ELR (cell line): ENCODE results near the gene COLEC12.

Source experiments
- DNase-seq: peaks from one replicate; pipeline ENCODE4 v3.0.0-alpha.2; 2015; ENCODE audit warnings: low read depth

COLEC12 gene

DNA sequence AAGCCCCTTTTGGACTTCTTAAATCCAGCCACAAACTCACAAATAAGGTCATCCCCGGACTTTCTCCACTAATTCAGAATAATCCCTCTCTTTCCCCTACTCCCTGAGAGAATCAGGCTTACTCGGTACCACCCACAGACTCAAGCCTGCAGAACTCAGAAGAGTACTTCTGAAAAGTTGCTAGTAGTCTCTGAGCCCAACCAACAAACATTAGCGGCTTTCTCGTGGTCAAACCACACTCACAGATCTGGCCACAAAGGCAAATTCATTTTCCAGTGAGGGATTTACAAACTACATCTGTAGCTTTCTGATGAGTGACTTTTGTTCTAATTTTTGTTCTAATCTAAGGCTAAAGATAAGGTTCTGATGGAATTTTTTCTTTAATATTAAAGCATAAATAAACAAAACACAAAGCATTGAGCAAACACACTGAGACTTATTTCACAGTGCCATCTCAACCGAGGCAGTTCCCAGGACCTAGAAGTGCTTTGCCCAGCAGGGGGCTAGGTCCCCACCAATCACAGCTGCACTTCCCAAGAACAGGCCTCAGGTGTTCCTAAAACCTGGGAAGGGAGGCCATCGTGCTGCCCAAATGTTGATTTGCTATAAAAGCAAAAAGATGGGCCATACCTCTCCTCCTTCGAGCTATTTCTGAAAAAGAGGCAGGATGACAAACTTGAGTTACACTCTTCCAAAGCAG is 110.7 kb downstream of the COLEC12 start:
- DNase-seq = peak; percentile 18

DNA sequence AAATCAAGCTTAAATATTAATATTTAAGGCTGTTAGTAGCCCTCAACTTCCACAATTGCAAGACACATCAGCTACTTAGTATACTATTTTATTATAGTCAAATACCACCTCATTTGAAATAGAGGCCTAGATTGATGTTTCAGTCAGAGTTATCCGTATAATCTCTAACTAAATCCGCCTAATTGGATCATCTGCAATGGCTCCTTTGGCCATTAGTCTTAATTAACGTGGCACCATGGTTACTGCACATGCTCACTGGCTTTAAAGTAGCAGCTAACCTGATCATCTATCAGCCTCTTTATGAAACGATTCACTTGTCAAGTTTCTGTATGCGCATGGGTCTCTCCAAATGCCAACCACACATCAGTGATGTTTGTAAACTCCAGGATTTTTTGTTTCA is 112.3 kb downstream of the COLEC12 start:
- no peak for DNase-seq

DNA sequence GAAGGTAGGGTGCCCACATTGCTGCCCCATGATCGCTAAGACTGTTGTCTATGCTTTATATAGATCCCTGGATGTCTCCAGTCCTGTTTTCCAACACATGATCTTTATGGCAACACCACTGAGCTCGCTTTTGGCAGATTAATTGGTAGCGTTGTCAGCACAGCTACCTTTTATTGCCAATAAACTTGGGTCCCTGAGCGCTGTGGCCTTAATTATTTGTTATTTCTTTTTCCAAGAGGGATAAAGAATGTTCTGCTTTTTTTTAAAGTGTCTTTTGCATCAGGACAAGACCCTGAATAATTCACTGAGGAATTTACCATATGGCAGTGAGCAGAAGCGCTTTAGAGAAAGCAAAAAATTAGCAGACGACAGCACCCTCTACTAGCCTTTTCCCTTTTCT is 113.5 kb downstream of the COLEC12 start:
- no peak for DNase-seq

DNA sequence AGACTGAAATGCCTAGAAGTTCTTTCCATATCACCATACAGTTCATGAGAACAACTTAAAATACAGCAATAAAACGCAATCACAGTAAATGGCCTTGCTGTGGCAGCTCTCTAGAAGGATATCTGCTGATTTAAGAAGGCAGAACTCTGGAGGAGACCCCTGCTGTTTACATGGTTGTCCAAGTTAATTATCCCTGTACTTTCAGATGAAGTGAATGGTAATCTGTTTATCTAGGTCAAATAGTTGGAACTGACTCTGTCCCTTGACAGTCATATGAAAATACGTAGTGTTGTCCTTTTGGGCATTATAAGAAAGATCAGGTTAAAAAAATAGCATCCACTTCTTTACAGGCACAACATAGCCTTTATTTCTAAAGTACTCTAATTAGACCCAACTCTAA is 115.6 kb downstream of the COLEC12 start:
- DNase-seq = no peak

DNA sequence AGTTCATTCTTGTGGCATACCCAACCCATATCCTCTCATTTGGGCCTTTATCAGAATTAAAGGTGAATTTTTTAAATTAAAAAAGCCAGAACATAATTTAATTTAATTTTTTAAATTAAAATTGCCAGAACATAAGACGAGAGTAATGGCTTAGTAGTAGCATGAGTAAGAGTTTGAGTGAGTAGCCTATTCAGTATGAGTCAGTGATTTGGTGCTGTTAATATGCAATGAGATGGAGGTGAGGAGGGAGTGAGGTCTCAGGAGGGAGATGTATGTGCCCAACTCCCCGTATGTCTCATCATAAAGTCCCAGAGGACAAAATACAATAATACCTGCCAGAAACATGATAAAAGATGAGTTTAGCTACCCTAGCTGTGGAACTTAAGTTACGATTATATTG is 117.4 kb downstream of the COLEC12 start:
- DNase-seq = no peak

DNA sequence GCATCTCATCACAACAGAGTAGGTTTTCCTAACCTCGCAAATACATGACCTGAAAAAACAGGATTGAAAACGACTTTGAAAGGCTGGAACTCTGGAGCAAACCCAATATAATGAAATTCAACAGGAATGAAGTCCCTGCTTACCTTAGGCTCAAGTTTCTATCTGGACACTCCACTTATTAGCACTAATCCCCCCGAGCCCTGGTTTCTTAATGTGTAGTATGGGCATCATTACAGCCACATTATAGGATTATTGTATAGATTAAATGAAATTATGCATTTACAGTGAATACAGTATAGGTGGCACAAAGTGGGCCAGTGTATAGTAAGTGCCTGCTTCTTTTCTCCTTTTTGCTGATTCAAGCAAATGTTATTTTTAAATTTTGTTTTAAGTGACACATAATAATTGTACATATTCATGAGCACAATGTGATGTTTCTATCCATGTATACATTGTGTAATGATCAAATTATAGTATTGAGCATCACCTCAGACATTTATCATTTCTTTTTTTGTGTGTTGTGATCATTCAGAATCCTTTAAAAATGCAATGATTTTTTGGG is 118.0 kb downstream of the COLEC12 start:
- DNase-seq = no peak

DNA sequence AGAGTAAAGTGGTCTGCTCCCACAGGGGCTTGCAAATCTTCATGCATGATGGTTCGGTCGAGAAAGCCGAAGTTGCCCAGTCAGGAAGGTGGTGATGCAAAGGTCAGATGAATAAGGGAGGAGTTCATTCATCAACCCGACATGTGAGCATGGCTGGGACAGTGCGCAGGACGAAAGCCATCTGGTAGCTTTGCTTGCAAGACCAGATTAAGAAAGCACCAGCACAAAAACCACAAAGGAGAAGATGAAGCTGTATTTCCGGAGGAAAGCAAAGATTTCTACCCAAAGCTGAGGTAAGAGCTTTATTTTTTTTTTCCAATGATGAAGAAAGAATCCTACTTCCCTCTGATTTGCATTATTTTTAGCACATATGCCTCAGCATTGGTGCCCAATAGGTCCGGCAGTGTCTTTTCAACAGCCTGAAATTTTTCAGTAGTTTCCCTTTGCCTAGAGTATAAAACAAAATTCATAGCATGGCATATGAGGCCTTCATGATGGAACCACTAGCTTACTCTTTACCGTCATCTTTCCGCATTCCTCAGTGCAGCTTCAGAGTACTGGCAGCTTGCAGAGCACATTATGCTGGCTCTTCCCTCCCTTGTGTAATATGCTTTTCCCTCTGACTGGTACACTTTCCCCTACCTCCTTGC is 120.7 kb downstream of the COLEC12 start:
- no peak for DNase-seq

DNA sequence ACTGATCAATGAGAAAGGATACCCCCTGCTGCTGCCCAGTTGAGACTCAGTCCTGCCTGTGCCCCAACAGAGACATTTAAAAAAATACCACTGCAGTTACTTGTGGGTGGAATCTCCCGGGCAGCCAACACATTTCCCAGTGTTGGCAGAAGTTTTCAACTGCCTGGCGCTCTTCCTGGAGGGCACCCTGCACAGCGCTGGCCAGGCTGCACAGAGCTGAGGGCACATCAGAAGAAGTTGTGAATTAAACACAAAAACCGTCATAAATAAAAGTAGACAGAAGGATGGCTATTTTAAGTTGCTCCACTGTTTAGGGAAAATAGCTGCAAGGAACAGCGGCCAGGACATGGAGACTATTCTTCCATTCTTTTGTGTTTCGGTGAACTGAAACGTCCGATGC is 122.4 kb downstream of the COLEC12 start:
- no peak for DNase-seq

DNA sequence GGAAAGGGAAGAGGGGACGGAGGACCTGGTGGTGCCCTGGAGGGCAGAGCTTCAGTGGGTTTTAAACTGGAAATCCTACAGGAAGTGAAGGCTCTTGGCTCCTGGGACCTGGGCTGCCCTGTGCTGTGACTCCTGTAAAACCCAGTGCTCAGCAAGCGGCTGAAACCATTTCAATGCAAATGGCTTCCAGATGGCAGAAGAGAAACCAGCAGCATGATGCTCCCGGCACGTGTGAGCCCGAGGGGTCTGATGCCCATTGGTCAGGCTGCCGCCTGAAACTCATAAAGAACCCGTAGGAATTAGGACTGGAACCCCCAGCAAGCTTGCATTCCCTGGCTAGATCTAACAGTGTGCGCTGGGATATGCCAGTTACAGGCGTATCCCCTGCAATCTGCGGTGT is 123.4 kb downstream of the COLEC12 start:
- DNase-seq = no peak

DNA sequence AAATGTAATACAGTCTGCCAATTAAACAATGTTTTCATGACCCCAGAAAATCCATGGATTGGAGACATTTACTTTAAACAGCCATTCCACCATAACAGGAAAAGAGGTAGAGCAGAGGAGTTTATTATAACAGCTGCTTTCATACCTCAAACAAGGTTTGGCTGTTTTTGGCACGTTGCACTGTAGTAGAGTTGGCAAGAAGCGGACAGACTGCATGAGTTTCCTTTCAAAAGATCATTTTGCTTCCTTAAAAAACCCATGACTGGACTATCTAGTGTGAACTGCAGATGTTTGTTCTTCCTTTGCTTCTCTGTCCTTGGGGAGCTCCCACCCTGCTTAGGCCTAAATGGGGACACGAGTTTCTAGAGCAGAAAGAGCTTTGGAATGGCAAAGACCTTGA is 124.2 kb downstream of the COLEC12 start:
- no peak for DNase-seq

DNA sequence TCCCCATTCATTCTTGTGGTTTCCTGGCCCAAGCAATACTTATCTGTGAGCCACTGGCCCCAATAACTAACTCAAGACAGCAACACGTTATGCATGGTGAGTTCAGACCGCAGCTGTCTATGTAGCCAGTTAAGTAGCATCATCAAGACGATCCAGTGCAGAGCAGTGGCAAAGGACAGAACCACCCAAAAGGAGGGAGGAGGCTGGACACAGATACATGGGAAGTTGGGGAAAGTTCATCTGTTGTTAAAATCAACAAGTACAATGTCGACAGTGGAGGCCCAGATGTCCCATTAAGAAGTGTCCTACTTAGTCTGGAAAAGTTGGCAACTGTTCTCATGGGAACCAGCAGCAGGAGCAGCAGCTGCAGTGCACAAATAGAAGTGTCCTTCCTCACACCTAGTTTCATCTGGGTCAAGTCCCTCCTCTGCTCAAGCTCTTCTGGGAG is 125.8 kb downstream of the COLEC12 start:
- DNase-seq = no peak

DNA sequence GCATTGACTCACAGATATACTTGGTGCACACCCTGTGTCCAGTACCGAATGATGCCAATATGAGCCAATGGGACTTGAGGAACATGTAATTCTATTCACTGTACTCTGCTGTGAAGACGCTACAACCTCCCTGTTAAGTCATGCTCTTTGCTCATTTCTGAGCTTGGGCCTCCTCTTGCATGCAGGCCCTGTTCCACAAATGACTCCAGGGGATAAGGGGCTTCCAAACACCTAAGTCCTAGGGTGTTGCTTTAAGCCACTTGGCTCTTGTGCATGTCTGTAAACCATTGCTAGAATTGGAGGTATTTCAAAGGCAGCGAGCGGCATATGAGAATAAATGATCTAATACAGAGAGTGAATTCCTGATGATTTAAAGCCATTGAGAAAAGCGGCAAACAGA is 126.7 kb downstream of the COLEC12 start:
- no peak for DNase-seq

DNA sequence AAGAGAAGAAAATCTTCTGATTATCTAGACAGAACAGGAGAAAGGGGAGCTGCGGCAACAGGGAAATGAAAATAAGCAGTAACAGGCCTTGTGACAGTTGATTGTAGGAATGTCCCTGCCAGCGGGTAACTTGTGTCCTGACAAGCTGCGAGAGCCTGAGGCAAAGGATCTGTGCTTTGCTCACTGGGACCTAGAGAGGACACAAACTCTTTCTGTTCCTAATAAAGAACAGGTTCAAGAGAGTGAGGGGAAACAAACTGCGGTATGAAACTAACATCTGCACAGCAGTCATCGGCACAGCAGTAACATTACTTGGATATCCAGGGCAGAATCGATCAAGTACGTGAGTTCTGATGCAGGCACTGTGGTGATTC is 128.9 kb downstream of the COLEC12 start:
- DNase-seq = peak; percentile 23

DNA sequence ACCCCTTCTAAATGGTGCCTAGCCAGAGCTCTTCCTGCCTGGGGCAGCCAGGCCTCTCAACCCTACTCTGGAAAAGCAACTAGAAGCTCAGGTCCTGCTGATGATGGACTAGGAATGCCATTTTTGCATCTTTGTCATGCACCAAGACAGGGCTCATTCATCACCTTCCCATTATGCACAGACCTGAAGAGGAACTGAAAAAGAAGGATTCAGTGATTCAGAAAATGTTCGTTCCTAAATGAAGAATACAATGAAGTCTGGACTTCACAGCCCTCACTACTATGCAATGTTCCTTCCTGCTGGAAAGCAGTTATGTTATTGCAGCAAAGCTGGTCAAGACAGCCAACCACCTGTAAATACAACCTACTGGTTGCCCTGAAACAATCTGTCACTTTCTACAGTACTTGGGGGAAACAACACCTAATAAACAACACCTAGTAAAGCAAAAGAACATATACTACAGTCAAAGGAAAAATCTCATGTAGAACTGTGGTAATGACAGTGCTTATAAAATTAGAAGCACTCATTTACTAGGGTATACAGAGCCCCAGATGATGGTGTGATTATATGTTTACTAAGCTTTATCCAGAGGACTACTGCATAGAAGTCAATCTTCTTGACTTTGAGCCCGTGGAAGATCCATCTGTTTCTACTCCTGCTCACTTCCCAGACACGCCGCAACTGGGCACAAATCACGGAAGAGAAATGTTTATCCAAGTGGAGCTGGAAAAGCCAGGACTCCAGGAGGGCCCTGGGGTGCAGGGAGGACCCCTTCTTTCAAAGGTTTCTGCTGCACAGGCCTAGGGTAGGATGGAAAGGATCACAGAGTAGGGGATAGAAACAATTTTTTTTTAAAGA is 129.5 kb downstream of the COLEC12 start:
- DNase-seq = no peak

DNA sequence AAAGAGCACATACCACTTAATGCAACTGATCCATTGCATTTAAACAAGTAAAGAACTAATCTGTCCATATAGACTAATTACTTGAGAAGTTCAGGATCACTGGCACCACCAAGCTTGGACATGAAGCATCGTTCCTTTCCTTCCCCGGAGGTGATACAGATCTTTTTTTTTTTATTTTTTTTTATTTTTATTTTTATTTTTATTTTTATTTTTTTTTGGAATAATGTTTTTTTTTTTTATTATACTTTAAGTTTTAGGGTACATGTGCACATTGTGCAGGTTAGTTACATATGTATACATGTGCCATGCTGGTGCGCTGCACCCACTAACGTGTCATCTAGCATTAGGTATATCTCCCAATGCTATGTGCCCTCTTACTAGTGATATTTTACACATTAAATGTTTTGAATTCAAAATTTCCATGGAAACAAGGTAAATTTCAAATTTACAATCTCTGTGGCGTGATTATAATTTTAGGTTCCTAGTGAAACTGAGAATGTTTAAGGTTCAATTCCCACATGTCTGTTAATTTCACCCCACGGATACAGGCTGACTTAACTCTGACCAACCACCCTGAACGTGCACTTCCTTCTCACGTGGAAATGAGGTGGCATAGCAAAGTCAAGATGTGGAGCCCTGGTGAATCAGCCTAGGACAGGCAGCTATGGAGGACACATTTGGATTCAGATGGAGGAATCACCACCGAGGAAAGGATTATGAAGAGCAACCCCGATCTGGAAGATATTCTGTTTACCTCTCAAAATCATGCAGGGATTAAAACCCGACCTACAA is 131.1 kb downstream of the COLEC12 start:
- peak; percentile 90 for DNase-seq

DNA sequence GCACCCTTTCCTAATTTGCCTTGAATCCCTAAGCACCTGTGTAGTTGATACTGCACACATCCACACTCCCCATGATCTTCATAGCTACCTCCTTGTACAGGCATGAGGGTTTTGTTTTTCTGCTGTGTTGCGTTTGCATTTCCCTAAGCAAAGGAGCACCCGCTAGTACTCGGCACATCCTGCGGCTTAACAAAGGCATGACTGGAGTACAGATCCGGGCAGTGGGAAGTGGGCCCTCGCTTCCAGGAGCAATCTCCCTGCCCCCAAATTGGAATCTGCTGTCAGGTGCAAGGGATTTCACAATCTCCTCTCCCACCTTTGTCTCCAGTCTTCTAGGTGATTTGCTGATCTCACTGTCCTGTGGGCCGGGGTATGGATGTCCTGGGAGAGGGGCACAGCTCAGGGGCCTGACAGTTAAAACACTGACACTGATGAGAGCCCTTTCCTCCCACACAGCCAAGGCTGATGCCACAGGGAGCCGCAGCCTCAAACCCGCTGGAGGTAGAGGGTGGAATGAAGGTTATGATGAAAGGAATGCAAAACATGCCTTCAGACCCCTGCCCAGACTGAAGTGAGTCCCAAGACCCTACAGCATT is 133.9 kb downstream of the COLEC12 start:
- no peak for DNase-seq

DNA sequence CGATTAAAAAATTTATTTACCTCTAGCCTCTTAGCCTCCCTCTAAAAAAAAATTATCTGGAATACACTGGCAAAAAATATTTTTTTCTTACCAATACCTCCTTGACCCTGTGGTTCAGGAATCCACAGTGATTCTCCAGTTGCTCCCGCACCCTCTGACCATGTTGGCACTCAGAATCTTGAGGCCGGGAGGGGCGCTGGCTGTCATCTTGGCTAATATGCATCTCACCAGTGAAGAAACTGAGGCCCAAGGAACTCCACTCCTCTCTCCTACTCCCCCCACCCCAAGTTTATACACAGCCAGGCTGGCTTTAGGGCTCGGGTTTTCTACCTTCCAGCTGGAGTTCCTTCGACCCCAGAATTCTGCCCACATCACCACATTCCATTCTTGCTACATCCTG is 134.8 kb downstream of the COLEC12 start:
- peak; percentile 37 for DNase-seq

DNA sequence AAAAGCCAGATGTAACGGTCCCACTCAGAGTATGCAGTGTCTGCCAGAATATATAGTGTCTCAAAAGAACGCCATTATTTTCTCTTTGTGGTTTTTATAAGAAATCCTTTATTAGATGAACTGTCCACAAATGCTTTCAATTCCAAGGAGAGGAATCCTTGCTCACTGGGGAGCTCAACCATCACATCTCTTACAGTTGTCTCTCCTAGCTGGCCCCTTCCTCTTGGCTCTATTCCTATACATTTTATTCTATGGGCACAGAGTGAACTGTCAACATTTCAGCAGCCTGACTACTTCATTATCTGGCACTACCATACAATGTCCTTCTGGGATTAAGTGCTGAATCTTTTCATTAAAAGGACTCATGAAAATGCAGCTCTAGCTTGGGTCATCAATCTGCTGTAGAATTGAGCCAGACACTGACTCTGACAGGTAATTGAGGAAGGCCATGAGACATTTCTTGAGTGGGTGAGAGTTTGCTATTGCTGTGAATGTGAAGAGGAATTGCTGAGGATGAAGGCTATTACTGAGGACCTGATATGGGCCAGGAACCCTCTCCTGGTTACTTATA is 136.2 kb downstream of the COLEC12 start:
- DNase-seq = no peak

DNA sequence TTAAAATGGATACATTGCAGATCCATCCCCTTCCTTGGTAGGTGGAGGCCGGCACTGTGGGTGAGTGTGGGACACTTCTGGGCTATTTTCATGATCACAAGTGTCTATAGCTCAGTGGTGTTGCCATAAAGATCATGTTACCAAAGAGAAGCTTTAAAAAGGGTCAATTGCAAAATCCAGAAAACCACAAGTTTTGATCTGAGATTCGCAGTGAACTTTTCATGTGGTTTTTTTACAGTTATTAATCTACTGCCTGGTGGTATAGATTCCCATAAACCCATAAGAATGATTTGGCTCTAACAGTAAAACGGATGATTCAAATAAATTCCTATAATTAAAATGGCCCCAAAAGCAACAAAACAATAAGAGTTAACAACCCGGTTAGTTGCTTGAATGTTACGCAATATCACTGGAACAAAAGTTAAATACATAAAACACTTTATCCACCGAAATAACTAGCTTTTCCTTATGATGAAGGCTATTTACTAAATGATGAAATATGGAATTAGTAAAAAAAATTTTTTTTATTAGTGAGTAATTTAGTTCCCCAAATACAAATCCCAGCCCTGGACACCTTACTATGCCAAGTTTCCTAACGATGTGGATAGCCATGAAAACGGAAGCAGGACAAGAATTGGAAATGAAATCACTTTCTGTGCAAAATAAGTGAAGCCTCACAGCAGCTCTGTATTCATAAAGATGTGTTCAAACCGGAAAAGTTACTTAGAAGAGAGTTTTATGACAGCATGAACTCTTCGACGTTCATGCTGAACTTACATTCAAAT is 137.0 kb downstream of the COLEC12 start:
- peak; percentile 64 for DNase-seq
